ENCODE measurements around the gene FBXO17. TPM values are rescaled to one million over a fixed set of nuclear protein-coding genes. Genes with fewer than 3 reads are reported as not detected.
"Not testable (repeated sequence)": the region's sequence is repeated elsewhere in the genome, so short reads cannot be mapped to it uniquely, and the experiment has no call there.

Gene FBXO17
- total and polyA plus RNA-seq, 2 donors (not counting 1 experiment from before 2014, with no cell fraction given): not detected

GRCh38 chr19:38970664-38971532 lies 4.6 kb downstream of the FBXO17 start:
- Histone ChIP-seq H3K4me1 (ENCODE audit: control insufficient read depth in 2 of 2, insufficient read depth in 2 of 2, low read length in 2 of 2) (peaks cover 0 to 3% of the 10 kb centered on the region in 2 donors), H3K9ac (ENCODE audit: low read length) (no peak overlapping the region), H3K27me3 (replicated peaks in 1 of 4; ENCODE audit: control extremely low read depth in 1 of 4, control insufficient read depth in 3 of 4, insufficient read depth in 4 of 4, low read length in 3 of 4) (peaks cover 0 to 11% (median 6%) of the 10 kb centered on the region in 4 experiments), H2AFZ (ENCODE audit: insufficient read depth, low read depth, low read length, poor library complexity, severe bottlenecking) (no peak overlapping the region), H3K4me2 (replicated peaks; ENCODE audit: low read depth, low read length, poor library complexity, severe bottlenecking) (no peak overlapping the region), H3K79me2 (ENCODE audit: control insufficient read depth, insufficient read depth, low read length) (no peaks in the 10 kb centered on the region), H3K36me3 (replicated peaks in 1 of 2; ENCODE audit: control extremely low read depth in 1 of 2, control insufficient read depth in 1 of 2, extremely low read depth in 1 of 2, insufficient read depth in 2 of 2, low read length in 1 of 2) (no peaks in the 10 kb centered on the region), H4K20me1 (ENCODE audit: control insufficient read depth, insufficient read depth, low read length, poor library complexity, severe bottlenecking) (no peaks in the 10 kb centered on the region), H3K27ac (ENCODE audit: low read length in 2 of 2) (no peak overlapping the region), H3K4me3 (ENCODE audit: control extremely low read depth in 1 of 5, extremely low read depth in 1 of 5, insufficient read depth in 1 of 5, low read depth in 2 of 5, low read length in 4 of 5) (no peak overlapping the region), H3K9me3 (ENCODE audit: control extremely low read depth in 1 of 3, control insufficient read depth in 2 of 3, insufficient read depth in 1 of 3, low read length in 2 of 3) (peaks cover 0 to 5% (median 0%) of the 10 kb centered on the region in 3 donors)
- DNase-seq (no peak), ATAC-seq (ENCODE audit: low read depth) (no peak)
- TF ChIP-seq CTCF (IDR thresholded peaks at IDR 0.05) (no peak), EZH2 (IDR thresholded peaks at IDR 0.05; ENCODE audit: borderline replicate concordance, insufficient read depth, low read depth, low read length, poor library complexity, severe bottlenecking) (no peak)
- WGBS (ENCODE audit: insufficient coverage): 94% methylated on average over 5 of the region's 12 CpGs
- Mint-ChIP-seq H3K4me1 (peaks cover 5% of the 10 kb centered on the region), H3K27ac (no peak overlapping the region), H3K27me3 (peaks cover 15% of the 10 kb centered on the region), H3K9me3 (ENCODE audit: insufficient read depth) (no peaks in the 10 kb centered on the region), H3K4me3 (no peak overlapping the region)
- intact Hi-C loops (cut with micrococcal nuclease): no loop called here
- ChIA-PET POLR2A (no interaction called here), CTCF (no interaction called here)

GRCh38 chr19:38966149-38966548 lies 9.4 kb downstream of the FBXO17 start:
- DNase-seq; H3K27me3 ChIP-seq (replicated peaks in 1 of 4; ENCODE audit: control extremely low read depth in 1 of 4, control insufficient read depth in 3 of 4, insufficient read depth in 4 of 4, low read length in 3 of 4); H3K79me2 ChIP-seq (ENCODE audit: control insufficient read depth, insufficient read depth, low read length); H3K9ac ChIP-seq (ENCODE audit: low read length); CTCF ChIA-PET; H3K4me3 Mint-ChIP-seq; intact Hi-C loops (cut with micrococcal nuclease); H3K9me3 Mint-ChIP-seq (ENCODE audit: insufficient read depth); ATAC-seq (ENCODE audit: low read depth); H3K4me2 ChIP-seq (replicated peaks; ENCODE audit: low read depth, low read length, poor library complexity, severe bottlenecking); H3K36me3 ChIP-seq (replicated peaks in 1 of 2; ENCODE audit: control extremely low read depth in 1 of 2, control insufficient read depth in 1 of 2, extremely low read depth in 1 of 2, insufficient read depth in 2 of 2, low read length in 1 of 2); POLR2A ChIA-PET; H3K4me1 Mint-ChIP-seq; H3K4me3 ChIP-seq (ENCODE audit: control extremely low read depth in 1 of 5, extremely low read depth in 1 of 5, insufficient read depth in 1 of 5, low read depth in 2 of 5, low read length in 4 of 5); H3K27me3 Mint-ChIP-seq; H3K27ac ChIP-seq (ENCODE audit: low read length in 2 of 2); H3K4me1 ChIP-seq (ENCODE audit: control insufficient read depth in 2 of 2, insufficient read depth in 2 of 2, low read length in 2 of 2); H3K9me3 ChIP-seq (ENCODE audit: control extremely low read depth in 1 of 3, control insufficient read depth in 2 of 3, insufficient read depth in 1 of 3, low read length in 2 of 3); H3K27ac Mint-ChIP-seq; H4K20me1 ChIP-seq (ENCODE audit: control insufficient read depth, insufficient read depth, low read length, poor library complexity, severe bottlenecking); H2AFZ ChIP-seq (ENCODE audit: insufficient read depth, low read depth, low read length, poor library complexity, severe bottlenecking): not testable (repeated sequence)
- WGBS (ENCODE audit: insufficient coverage): 100% methylated on average over 1 of the region's 5 CpGs

Data from B cell (primary cell).